HG03520 (cell line): ENCODE data around the gene GRIN1.

Experiments used
- ATAC-seq: cut with Tn5 transposase; IDR thresholded peaks from one replicate; pipeline ENCODE4 v1.9.1; 2021; ENCODE audit warnings: mild to moderate bottlenecking, moderate library complexity; ENCODE audit not compliant: unreplicated experiment

The GRIN1 gene

GRCh38 chr9:137138722-137139467, at the start of gene GRIN1:
TSS of gene GRIN1 (plus strand) at chr9:137139154. CDS start at chr9:137139487, 333 bp downstream.
- no peak for ATAC-seq

- ATAC-seq = no peak
These were observed 49.6 kb upstream of the GRIN1 start for GRCh38 chr9:137089232-137089947.

- ATAC-seq = peak; percentile 89
These were observed 43.1 kb upstream of the GRIN1 start for GRCh38 chr9:137095664-137096517.

GRCh38 chr9:137096785-137097546, 42.0 kb upstream of the GRIN1 start:
- no peak for ATAC-seq

- no peak for ATAC-seq
These were observed 41.0 kb upstream of the GRIN1 start for GRCh38 chr9:137097761-137098462.

GRCh38 chr9:137099231-137099630, 39.7 kb upstream of the GRIN1 start:
- ATAC-seq = no peak

GRCh38 chr9:137103206-137103999, 35.6 kb upstream of the GRIN1 start:
- no peak for ATAC-seq

- ATAC-seq = no peak
These were observed 32.9 kb upstream of the GRIN1 start for GRCh38 chr9:137105814-137106661.

GRCh38 chr9:137106662-137107250, 32.2 kb upstream of the GRIN1 start:
- ATAC-seq = no peak

GRCh38 chr9:137107312-137107921, 31.5 kb upstream of the GRIN1 start:
- ATAC-seq = no peak

GRCh38 chr9:137107982-137108381, 31.0 kb upstream of the GRIN1 start:
- no peak for ATAC-seq

- no peak for ATAC-seq
These were observed 30.2 kb upstream of the GRIN1 start for GRCh38 chr9:137108608-137109249.

GRCh38 chr9:137109250-137110146, 29.5 kb upstream of the GRIN1 start:
- no peak for ATAC-seq

- no peak for ATAC-seq
These were observed 28.6 kb upstream of the GRIN1 start for GRCh38 chr9:137110147-137110910.
